ENCODE results near the gene CCDC7.
"Not testable (repeated sequence)": the region's sequence is repeated elsewhere in the genome, so short reads cannot be mapped to it uniquely, and the experiment has no call there.

Gene CCDC7

GRCh38 chr10:32687546-32687945, 241.6 kb downstream of the CCDC7 start:
- in situ Hi-C loops (cut with MboI; ENCODE audit: low sequenced_read_pairs), result no loop called here

GRCh38 chr10:32692174-32692573, 246.2 kb downstream of the CCDC7 start:
- in situ Hi-C loops (cut with MboI; ENCODE audit: low sequenced_read_pairs), result no loop called here

- in situ Hi-C loops (cut with MboI; ENCODE audit: low sequenced_read_pairs), result no loop called here
Measured at GRCh38 chr10:32693441-32693979, 247.6 kb downstream of the CCDC7 start.

- in situ Hi-C loops (cut with MboI; ENCODE audit: low sequenced_read_pairs), result not testable (repeated sequence)
Measured at GRCh38 chr10:32699683-32700082, 253.7 kb downstream of the CCDC7 start.

GRCh38 chr10:32713560-32713959, 267.6 kb downstream of the CCDC7 start:
- in situ Hi-C loops (cut with MboI; ENCODE audit: low sequenced_read_pairs), result no loop called here

- in situ Hi-C loops (cut with MboI; ENCODE audit: low sequenced_read_pairs), result no loop called here
Measured at GRCh38 chr10:32731527-32731926, 285.6 kb downstream of the CCDC7 start.

GRCh38 chr10:32738958-32739357, 293.0 kb downstream of the CCDC7 start:
- in situ Hi-C loops (cut with MboI; ENCODE audit: low sequenced_read_pairs), result no loop called here

- in situ Hi-C loops (cut with MboI; ENCODE audit: low sequenced_read_pairs), result no loop called here
Measured at GRCh38 chr10:32744321-32744720, 298.4 kb downstream of the CCDC7 start.

- in situ Hi-C loops (cut with MboI; ENCODE audit: low sequenced_read_pairs), result no loop called here
Measured at GRCh38 chr10:32746869-32747268, 300.9 kb downstream of the CCDC7 start.

GRCh38 chr10:32751582-32751981, 305.6 kb downstream of the CCDC7 start:
- in situ Hi-C loops (cut with MboI; ENCODE audit: low sequenced_read_pairs), result no loop called here

GRCh38 chr10:32754900-32755299, 309.0 kb downstream of the CCDC7 start:
- in situ Hi-C loops (cut with MboI; ENCODE audit: low sequenced_read_pairs), result not testable (repeated sequence)

GRCh38 chr10:32771217-32771616, 325.3 kb downstream of the CCDC7 start:
- in situ Hi-C loops (cut with MboI; ENCODE audit: low sequenced_read_pairs), result no loop called here

- in situ Hi-C loops (cut with MboI; ENCODE audit: low sequenced_read_pairs), result no loop called here
Measured at GRCh38 chr10:32773105-32773504, 327.2 kb downstream of the CCDC7 start.

- in situ Hi-C loops (cut with MboI; ENCODE audit: low sequenced_read_pairs), result no loop called here
Measured at GRCh38 chr10:32786968-32787367, 341.0 kb downstream of the CCDC7 start.

- in situ Hi-C loops (cut with MboI; ENCODE audit: low sequenced_read_pairs), result no loop called here
Measured at GRCh38 chr10:32787690-32788284, 341.8 kb downstream of the CCDC7 start.

GRCh38 chr10:32788359-32788758, 342.4 kb downstream of the CCDC7 start:
- in situ Hi-C loops (cut with MboI; ENCODE audit: low sequenced_read_pairs), result no loop called here

- in situ Hi-C loops (cut with MboI; ENCODE audit: low sequenced_read_pairs), result loop anchor here (10.0 kb wide), 1 partner anchor 214 kb away; no protein-coding TSS in a partner anchor
Measured at GRCh38 chr10:32790483-32790882, 344.5 kb downstream of the CCDC7 start.

GRCh38 chr10:32793033-32793432, 347.1 kb downstream of the CCDC7 start:
- in situ Hi-C loops (cut with MboI; ENCODE audit: low sequenced_read_pairs), result loop anchor here (10.0 kb wide), 1 partner anchor 212 kb away; no protein-coding TSS in a partner anchor

GRCh38 chr10:32795598-32796183, 349.8 kb downstream of the CCDC7 start:
- in situ Hi-C loops (cut with MboI; ENCODE audit: low sequenced_read_pairs), result loop anchor here (10.0 kb wide), 1 partner anchor 209 kb away; no protein-coding TSS in a partner anchor

GRCh38 chr10:32797393-32797792, 351.5 kb downstream of the CCDC7 start:
- in situ Hi-C loops (cut with MboI; ENCODE audit: low sequenced_read_pairs), result loop anchor here (10.0 kb wide), 1 partner anchor 207 kb away; no protein-coding TSS in a partner anchor

- in situ Hi-C loops (cut with MboI; ENCODE audit: low sequenced_read_pairs), result no loop called here
Measured at GRCh38 chr10:32846974-32847373, 401.0 kb downstream of the CCDC7 start.

- in situ Hi-C loops (cut with MboI; ENCODE audit: low sequenced_read_pairs), result no loop called here
Measured at GRCh38 chr10:32851301-32851700, 405.4 kb downstream of the CCDC7 start.
